Pancreas (tissue), 10 donors: Measurements from ENCODE around the gene PABPN1L. TPM values are rescaled to one million over a fixed set of nuclear protein-coding genes. Genes with fewer than 3 reads are reported as not detected.

Source experiments
- ATAC-seq, 4 donors: fragments of 200-7000 bp; cut with Tn5 transposase; one replicate each; pipeline versions ENCODE4 v1.8.0 to v1.9.1; 2020; ENCODE audit warnings: mild to moderate bottlenecking in 4 of 4, moderate library complexity in 4 of 4
- DNase-seq, 6 donors: peaks; one replicate each; pipeline ENCODE4 v3.0.0-alpha.2; 2020
- FAIRE-seq: peaks from 2 replicates; lab custom pipeline; 2012; peaks lifted over from hg19 to GRCh38; lab: Jason Lieb, UNC
- H3K27ac ChIP-seq, 4 donors: fragments of 200-600 bp; sonication (generic); 1 replicate in 3 of 4; 2 replicates in 1 of 4; pipeline versions ENCODE4 v1.5.0 to v1.8.0; 2020
- H3K27me3 ChIP-seq, 4 donors: fragments of 200-600 bp; one replicate each; pipeline ENCODE4 v1.8.0; 2021
- H3K36me3 ChIP-seq, 3 donors: fragments of 200-600 bp; sonication (generic) in 1 of 3; one replicate each; pipeline versions ENCODE4 v1.5.0 to v1.8.0; 2020 to 2021
- H3K4me1 ChIP-seq, 3 donors: fragments of 200-600 bp; one replicate each; pipeline ENCODE4 v1.8.0; 2021
- H3K4me3 ChIP-seq, 4 donors: fragments of 200-600 bp; sonication (generic) in 2 of 4; one replicate each; pipeline versions ENCODE4 v1.5.0 to v1.8.0; 2020 to 2021
- H3K9me3 ChIP-seq, 4 donors: fragments of 200-600 bp; one replicate each; pipeline ENCODE4 v1.8.0; 2021
- CTCF ChIP-seq, 4 donors: fragments of 200-600 bp; sonication (generic) in 3 of 4; IDR thresholded peaks; one replicate each; pipeline versions ENCODE4 v1.5.0 to v1.8.0; 2021; ENCODE audit warnings: antibody characterized with exemption in 4 of 4
- WGBS, 2 donors: extraction: QIAGEN DNeasy Blood & Tissue Kit; methylation state at CpG; one replicate each; pipeline ENCODE4 v1.1.7; 2013; 5-methylcytosine and 5-hydroxymethylcytosine counted together
- intact Hi-C, 3 donors: fragments of 100-400 bp; cut with DNase I; formaldehyde crosslinking; loops; one replicate each; pipeline versions ENCODE4 v1.11.1 to v1.14.2; 2022
- polyA plus RNA-seq, 2 donors: library from polyadenylated mRNA; stranded (reverse); fragments of 200-250 nt; gene quantifications; one replicate each; pipeline ENCODE4 v1.2.3, GENCODE V29; 2013
- total RNA-seq, 6 donors: library from RNA; stranded (reverse); fragmentation: NEBNext Ultra II Directional in 4 of 6; extraction: Animal tissue kit (Norgen Biotek cat#: 25700) in 4 of 6; gene quantifications; one replicate each; pipeline versions ENCODE4 v1.2.1 to v1.2.4, GENCODE V29; 2021 to 2023
- donor health status: healthy with polysubstance abuse.
- donor health status: DM: no; HTN: no; CAD: no; lungs with moderate emphysema.
- donor health status: DM: no; HTN: no; CAD: no.
- donor health status: control.
- donor health status: control.
- donor health status: Bipolar disorder and iron deficiency.
- donor health status: DM: yes; HTN: yes; CAD: no.
- donor health status: DM: no; HTN: no; CAD: no.
- donor health status: DM: no; HTN: no; CAD: no.
- donor health status: DM: yes; HTN: yes; CAD: no.

Gene PABPN1L
- total and polyA plus RNA-seq, 8 donors: 0.23 to 0.65 (median 0.35) TPM; not detected in 3

DNA sequence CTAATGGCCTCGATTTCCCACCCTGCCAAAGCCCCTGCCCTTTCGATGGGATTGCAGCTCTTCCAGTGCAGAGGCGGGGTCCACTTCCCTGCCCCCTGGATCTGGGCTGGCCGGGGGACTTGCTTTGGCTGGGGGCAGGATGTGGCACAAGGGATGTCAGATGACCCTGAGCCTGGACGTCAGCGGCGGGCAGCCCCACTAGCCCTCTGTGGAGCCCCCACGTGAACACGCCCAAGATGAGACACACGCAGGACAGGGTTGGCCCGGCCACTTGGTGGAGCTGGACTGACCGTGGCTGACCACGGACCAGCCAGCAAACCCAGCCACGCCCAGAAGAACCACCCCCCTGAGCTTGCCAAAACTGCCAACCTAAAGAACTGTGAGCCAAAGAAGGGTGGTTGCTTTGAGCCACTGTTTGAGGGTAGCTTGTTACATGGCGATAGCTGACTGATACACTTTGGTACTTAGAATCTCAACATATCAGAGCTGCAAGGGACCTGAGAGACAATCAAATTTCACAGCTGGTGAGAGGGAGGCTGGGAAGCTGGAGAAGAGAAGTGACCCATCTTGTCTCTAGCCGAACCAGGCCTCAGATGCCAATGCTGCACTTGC, 46.6 kb upstream of the PABPN1L start:
- Histone ChIP-seq H3K9me3 (no peaks in the 10 kb centered on the region), H3K27ac (no peak overlapping the region), H3K4me1 (peaks cover 0 to 20% (median 20%) of the 10 kb centered on the region in 3 donors), H3K36me3 (no peaks in the 10 kb centered on the region), H3K27me3 (no peaks in the 10 kb centered on the region), H3K4me3 (no peak overlapping the region)
- FAIRE-seq (no peak), DNase-seq (no peak), ATAC-seq (no peak)
- no peak for TF ChIP-seq CTCF (IDR thresholded peaks at IDR 0.05)
- WGBS, 2 donors: 94% methylated on average over 16 of the region's 16 CpGs
- intact Hi-C loops: no loop called here

DNA sequence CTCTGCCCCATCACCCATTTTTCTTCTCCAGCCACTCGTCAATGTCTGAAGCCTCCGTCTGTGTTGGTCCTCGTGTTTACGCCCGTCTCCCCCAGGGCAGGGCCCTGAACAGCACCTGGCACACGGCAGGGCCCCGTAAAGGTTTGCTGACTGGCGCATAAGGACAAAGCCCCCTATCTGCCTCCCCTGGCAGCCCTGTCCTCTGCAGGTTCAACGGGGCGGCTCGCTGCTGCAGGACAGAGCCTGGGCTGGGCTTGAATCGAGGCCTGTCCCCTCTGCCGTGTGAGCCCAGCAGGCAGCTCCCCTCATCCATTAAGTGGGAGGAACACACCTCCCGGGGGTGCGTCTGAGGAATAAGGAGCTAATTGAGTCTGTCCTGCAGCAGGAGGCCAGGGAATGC, 46.1 kb upstream of the PABPN1L start:
- no peak for TF ChIP-seq CTCF (IDR thresholded peaks at IDR 0.05)
- Histone ChIP-seq H3K4me1 (peaks cover 0 to 20% (median 20%) of the 10 kb centered on the region in 3 donors), H3K27ac (no peak overlapping the region), H3K27me3 (no peaks in the 10 kb centered on the region), H3K9me3 (no peaks in the 10 kb centered on the region), H3K4me3 (no peak overlapping the region), H3K36me3 (no peaks in the 10 kb centered on the region)
- FAIRE-seq: no peak
- ATAC-seq: no peak
- intact Hi-C loops: no loop called here
- DNase-seq: no peak
- 82 to 84% methylated on average over 15 of the region's 15 CpGs for WGBS, 2 donors

DNA sequence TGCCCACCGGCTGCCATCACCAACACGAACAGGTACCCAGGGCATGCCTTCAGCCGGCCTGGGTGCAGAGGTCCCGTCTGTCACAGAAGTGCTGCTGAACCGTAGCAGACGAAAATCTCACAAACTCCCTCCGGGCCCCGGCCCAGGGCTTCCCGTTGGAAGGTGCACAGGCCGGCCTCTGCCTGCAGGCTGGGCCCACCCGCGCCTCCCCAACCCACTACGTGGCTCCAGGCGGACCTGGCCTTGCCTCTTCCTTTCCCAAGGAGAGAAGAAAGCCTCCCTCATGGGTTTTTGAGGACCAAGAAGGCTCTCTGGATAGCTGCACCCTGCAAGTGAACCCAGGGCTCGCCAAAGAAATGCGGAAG, 45.5 kb upstream of the PABPN1L start:
- Histone ChIP-seq H3K4me3 (no peak overlapping the region), H3K9me3 (no peaks in the 10 kb centered on the region), H3K4me1 (peaks cover 0 to 20% (median 20%) of the 10 kb centered on the region in 3 donors), H3K27me3 (no peaks in the 10 kb centered on the region), H3K27ac (no peak overlapping the region), H3K36me3 (no peaks in the 10 kb centered on the region)
- intact Hi-C loops: no loop called here
- ATAC-seq (no peak), DNase-seq (no peak), FAIRE-seq (no peak)
- WGBS, 2 donors: 89 to 92% methylated on average over 16 of the region's 16 CpGs
- TF ChIP-seq CTCF (IDR thresholded peaks at IDR 0.05): no peak

DNA sequence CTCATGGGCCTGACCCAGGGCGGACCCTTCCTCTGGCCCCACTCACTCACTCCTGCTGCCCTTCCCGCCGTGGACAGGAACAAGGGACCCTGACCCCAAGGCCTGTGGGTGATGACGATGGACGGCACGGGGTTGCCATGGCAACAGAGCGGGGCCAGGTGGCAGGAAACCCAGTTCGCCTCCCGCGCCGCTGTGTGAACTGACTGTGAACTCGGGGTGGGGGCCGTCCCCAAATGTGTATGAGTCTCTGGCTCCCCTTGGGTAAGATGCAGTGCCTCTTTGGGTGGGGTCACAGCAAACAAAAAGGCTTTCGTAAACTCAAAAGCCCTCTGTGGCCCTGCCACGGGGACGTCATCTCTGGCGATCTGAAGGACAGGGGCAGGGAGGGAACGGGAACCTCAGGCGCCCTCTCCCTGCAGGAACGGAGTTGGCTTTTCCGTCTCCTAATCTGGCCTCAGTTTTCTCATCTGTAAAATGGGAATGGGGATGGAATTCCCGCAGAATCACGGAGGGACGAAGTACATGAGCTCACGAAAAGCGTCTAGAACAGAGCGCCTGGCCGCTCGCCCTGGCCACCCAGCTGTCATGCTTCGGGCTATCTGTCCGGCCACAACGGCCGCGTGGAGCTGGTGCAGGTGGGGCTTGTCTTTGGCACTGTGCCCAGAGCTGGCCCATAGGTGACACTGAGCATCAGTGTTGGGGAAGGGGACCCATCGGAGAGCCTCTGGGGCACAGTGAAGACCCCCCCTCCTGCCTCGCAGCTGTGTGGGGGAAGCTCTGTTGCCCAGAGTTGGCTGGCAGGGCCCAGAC, 44.9 kb upstream of the PABPN1L start:
- no peak for FAIRE-seq
- H3K27ac ChIP-seq: no peak overlapping the region

More for the DNA sequence above, 44.9 kb upstream of the PABPN1L start:
- 64 to 82% methylated on average over 36 of the region's 36 CpGs for WGBS, 2 donors
- Histone ChIP-seq H3K4me1 (peaks cover 0 to 20% (median 20%) of the 10 kb centered on the region in 3 donors), H3K36me3 (no peaks in the 10 kb centered on the region), H3K27me3 (no peaks in the 10 kb centered on the region), H3K4me3 (no peak overlapping the region), H3K9me3 (no peaks in the 10 kb centered on the region)
- TF ChIP-seq CTCF (IDR thresholded peaks at IDR 0.05): no peak
- DNase-seq (peak in 1 of 6 donors; percentile 39), ATAC-seq (peak in 1 of 4 donors; percentile 2)
- intact Hi-C loops: no loop called here
